Mucosa of descending colon (tissue), 3 donors: ENCODE data around the gene SSNA1. TPM values are rescaled to one million over a fixed set of nuclear protein-coding genes. Genes with fewer than 3 reads are reported as not detected.

Source experiments
- ATAC-seq: fragments of 200-7000 bp; cut with Tn5 transposase; one replicate; pipeline ENCODE4 v1.9.1; 2020; ENCODE audit warnings: mild to moderate bottlenecking, moderate library complexity
- DNase-seq, 3 donors: peaks; one replicate each; pipeline ENCODE4 v3.0.0-alpha.2; 2020
- H3K36me3 ChIP-seq: fragments of 200-600 bp; one replicate; pipeline ENCODE4 v1.8.0; 2021; ENCODE audit warnings: low read depth, mild to moderate bottlenecking
- H3K4me1 ChIP-seq: fragments of 200-600 bp; one replicate; pipeline ENCODE4 v1.8.0; 2021; ENCODE audit warnings: low read depth, mild to moderate bottlenecking
- H3K4me3 ChIP-seq: fragments of 200-600 bp; one replicate; pipeline ENCODE4 v1.8.0; 2021; ENCODE audit warnings: mild to moderate bottlenecking
- H3K9me3 ChIP-seq: fragments of 200-600 bp; one replicate; pipeline ENCODE4 v1.8.0; 2021; ENCODE audit warnings: mild to moderate bottlenecking
- CTCF ChIP-seq: fragments of 200-600 bp; IDR thresholded peaks from one replicate; pipeline ENCODE4 v1.8.0; 2022; ENCODE audit warnings: antibody characterized with exemption, mild to moderate bottlenecking
- intact Hi-C, 2 donors: fragments of 100-400 bp; cut with DNase I in 1 of 2; cut with micrococcal nuclease in 1 of 2; formaldehyde crosslinking; loops; one replicate each; pipeline versions ENCODE4 v1.11.0 to v1.11.1; 2022; cut with DNase I, micrococcal nuclease
- total RNA-seq, 3 donors: library from RNA; stranded (reverse); fragmentation: NEBNext Ultra II Directional in 2 of 3; extraction: Animal tissue kit (Norgen Biotek cat#: 25700) in 2 of 3; gene quantifications; one replicate each; pipeline versions ENCODE4 v1.2.1 to v1.2.4, GENCODE V29; 2021 to 2023
- donor health status: DM: no; HTN: no; CAD: no; lungs with moderate emphysema.
- donor health status: DM: no; HTN: no; CAD: no.
- donor health status: DM: no; HTN: yes; CAD: no.

The SSNA1 gene
- total RNA-seq, 3 donors from 2014 or later = 56.7 to 71.1 (median 64.0) TPM

GRCh38 chr9:137222190-137223077 lies 34.0 kb downstream of the SSNA1 start, which contains the start of gene RNF208:
Gene RNF208, minus strand, starts transcription at chr9:137222240. Its CDS starts 1,028 bp downstream, at chr9:137221212.
- no peaks in the 10 kb centered on the region for H3K9me3 ChIP-seq
- intact Hi-C loops = no loop called here
- ATAC-seq = peak; percentile 19
- no peaks in the 10 kb centered on the region for H3K36me3 ChIP-seq
- peaks cover 37% of the 10 kb centered on the region for H3K4me1 ChIP-seq
- H3K4me3 ChIP-seq = peak within 1 kb of the TSS; percentile 42
- DNase-seq = peak in 2 of 3 donors; percentile 38 to 74
- TF ChIP-seq CTCF = no peak

DNA sequence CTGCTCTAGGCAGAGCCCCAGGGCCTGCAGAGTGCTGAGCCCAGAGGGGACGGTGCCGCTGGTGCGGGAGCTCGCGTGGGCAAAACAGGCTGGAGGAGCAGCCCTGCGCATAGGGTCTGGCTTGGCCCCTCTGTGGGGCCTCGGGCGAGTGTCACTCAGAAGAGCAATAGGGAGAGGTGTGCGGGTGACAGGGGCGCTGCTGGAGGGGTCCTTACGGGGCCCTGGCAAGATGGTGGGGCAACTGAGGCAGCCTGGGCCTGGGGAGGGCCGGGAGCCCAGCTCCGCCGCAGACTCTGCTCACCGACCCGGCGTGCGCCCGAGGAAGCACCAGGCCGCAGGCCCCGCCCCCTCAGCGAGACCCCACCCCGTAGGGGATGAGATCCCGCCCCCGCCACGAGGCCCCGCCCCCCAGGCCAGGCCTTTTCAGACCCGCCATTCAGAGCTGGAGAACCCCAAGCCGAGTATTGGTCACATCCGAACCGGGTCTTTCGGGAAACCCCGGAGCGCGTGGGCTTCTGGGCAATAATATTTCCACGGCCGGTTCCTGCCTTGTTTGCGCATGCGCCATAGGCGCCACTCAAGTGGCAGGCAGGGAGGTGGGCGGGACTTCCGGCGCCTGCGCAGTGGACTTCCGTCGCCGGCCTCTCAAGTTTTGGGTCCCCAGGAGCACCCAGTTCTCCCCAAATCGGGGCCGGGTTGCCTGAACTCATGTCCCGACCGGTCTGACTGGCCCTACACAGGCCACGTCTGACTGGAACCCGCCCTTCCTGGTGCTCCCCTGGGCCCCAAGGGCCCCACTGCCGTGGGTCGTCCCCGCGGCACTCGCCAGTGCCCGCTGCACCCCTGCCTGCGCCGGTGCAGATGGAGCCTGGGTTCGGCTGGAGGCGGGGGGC lies 34.8 kb downstream of the SSNA1 start:
- intact Hi-C loops = no loop called here
- H3K4me1 ChIP-seq = peaks cover 39% of the 10 kb centered on the region

DNA sequence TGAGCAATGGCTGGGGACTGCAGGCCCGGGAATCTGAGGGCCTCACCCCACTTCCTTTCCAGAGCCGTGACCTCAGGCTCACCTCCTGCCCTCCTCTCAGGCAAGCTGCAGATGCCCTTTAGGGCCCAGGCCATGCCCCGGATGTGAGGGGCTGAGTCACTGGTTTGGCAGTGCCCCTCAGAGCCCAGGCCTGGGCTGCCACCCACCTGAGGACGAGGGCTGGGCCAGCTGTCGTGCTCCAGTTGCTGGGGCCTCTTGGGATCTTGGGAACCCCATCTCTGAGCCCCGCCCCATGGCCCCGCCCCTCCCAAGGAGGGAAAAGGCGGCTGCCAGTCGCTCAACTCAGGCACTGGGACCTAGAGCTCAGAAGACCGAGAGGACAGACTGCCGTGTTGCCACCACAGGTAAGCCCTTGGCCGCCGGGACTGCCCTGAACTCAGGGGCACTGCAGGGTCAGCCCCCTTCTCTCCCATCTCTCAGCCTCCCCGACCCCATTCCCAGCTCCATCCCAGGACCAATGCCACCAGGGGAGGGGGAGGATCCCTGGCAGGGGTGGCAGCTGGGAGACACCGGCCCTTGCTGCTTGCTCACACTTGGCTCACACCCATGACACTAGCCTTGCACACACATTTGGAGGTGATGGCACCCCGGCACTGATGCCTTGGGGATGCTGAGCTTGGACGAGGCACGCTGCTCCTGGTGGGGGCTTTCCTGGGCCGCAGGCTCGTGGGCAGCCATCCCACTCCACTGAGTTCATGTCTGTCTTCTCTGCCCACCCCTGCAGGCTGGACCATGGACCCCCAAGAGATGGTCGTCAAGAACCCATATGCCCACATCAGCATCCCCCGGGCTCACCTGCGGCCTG lies 36.6 kb downstream of the SSNA1 start, which contains the start of gene CYSRT1:
Gene CYSRT1, plus strand, starts transcription at position 345 of the 865 bp plus-strand sequence. Its CDS starts 448 bp downstream, at position 793.
- intact Hi-C loops = no loop called here
- Histone ChIP-seq H3K4me1 (peaks cover 41% of the 10 kb centered on the region), H3K9me3 (no peaks in the 10 kb centered on the region), H3K4me3 (no peak within 1 kb of the TSS), H3K36me3 (no peaks in the 10 kb centered on the region)
- no peak for TF ChIP-seq CTCF
- DNase-seq (peak in 2 of 3 donors; percentile 38 to 63), ATAC-seq (no peak)

More for the DNA sequence above, 34.8 kb downstream of the SSNA1 start:
- Histone ChIP-seq H3K36me3 (no peaks in the 10 kb centered on the region), H3K9me3 (no peaks in the 10 kb centered on the region), H3K4me3 (peak overlapping the region; percentile 42)
- no peak for TF ChIP-seq CTCF
- DNase-seq = peak; percentile 97 to 98 (median 97)
- ATAC-seq = peak; percentile 85

- peaks cover 42% of the 10 kb centered on the region for H3K4me1 ChIP-seq
- DNase-seq (no peak), ATAC-seq (no peak)
- H3K36me3 ChIP-seq = no peaks in the 10 kb centered on the region
- H3K9me3 ChIP-seq = no peaks in the 10 kb centered on the region
- no peak overlapping the region for H3K4me3 ChIP-seq
- intact Hi-C loops = no loop called here
- no peak for TF ChIP-seq CTCF
Observed at GRCh38 chr9:137225699-137226331, 37.3 kb downstream of the SSNA1 start.
